GM21717 (cell line): Measurements from ENCODE around the gene ZFP36.
A peak's percentile ranks its signal among the peaks of the same experiment; 100 is the strongest.
"Not testable (repeated sequence)": the region's sequence is repeated elsewhere in the genome, so short reads cannot be mapped to it uniquely, and the experiment has no call there.

Experiments
- ATAC-seq: cut with Tn5 transposase; IDR thresholded peaks from one replicate; pipeline ENCODE4 v1.9.1; 2021; ENCODE audit warnings: mild to moderate bottlenecking, moderate library complexity; ENCODE audit not compliant: unreplicated experiment

Gene ZFP36

GRCh38 chr19:39444598-39445195, 38.0 kb downstream of the ZFP36 start:
- ATAC-seq: no peak

- ATAC-seq: peak; percentile 65
These were observed 38.8 kb downstream of the ZFP36 start, which contains the start of gene SUPT5H for GRCh38 chr19:39445196-39446111. Gene SUPT5H (plus strand): TSS chr19:39445582. CDS start chr19:39445891, 309 bp downstream.

GRCh38 chr19:39446365-39447084, 39.9 kb downstream of the ZFP36 start:
- no peak for ATAC-seq

GRCh38 chr19:39448271-39448670, 41.6 kb downstream of the ZFP36 start:
- no peak for ATAC-seq

- no peak for ATAC-seq
These were observed 42.6 kb downstream of the ZFP36 start for GRCh38 chr19:39449116-39449797.

GRCh38 chr19:39451257-39451656, 44.6 kb downstream of the ZFP36 start:
- ATAC-seq: not testable (repeated sequence)
